HUES64 (cell line): Measurements from ENCODE around the gene CORO2B.

Experiments used
- H3K27ac ChIP-seq: 2 replicates; pipeline ENCODE4 v1.7.0; 2013; ENCODE audit warnings: low read depth, low read length, inconsistent platforms
- H3K27me3 ChIP-seq: 2 replicates; pipeline ENCODE4 v1.6.1; 2013; ENCODE audit warnings: mild to moderate bottlenecking, low read length; ENCODE audit not compliant: insufficient read depth
- H3K36me3 ChIP-seq: 2 replicates; pipeline ENCODE4 v1.6.1; 2013; ENCODE audit warnings: mild to moderate bottlenecking, low read length; ENCODE audit not compliant: insufficient read depth
- H3K4me1 ChIP-seq: 2 replicates; pipeline ENCODE4 v1.6.1; 2013; ENCODE audit warnings: mild to moderate bottlenecking, low read length, moderate library complexity; ENCODE audit not compliant: insufficient read depth
- H3K4me3 ChIP-seq: 2 replicates; pipeline ENCODE4 v1.5.1; 2013; ENCODE audit warnings: mild to moderate bottlenecking, low read length, moderate library complexity
- H3K9ac ChIP-seq: 2 replicates; pipeline ENCODE4 v1.6.1; 2013; ENCODE audit warnings: mild to moderate bottlenecking, low read depth, low read length
- H3K9me3 ChIP-seq: 2 replicates; pipeline ENCODE4 v1.6.1; 2013; ENCODE audit warnings: low read depth, low read length; ENCODE audit not compliant: insufficient read depth
- WGBS: fragments of 150-250, 120-280 bp; methylation state at CpG from one replicate; pipeline ENCODE4 v1.1.7; 2013; ENCODE audit warnings: missing lambda C conversion rate; 5-methylcytosine and 5-hydroxymethylcytosine counted together

Gene CORO2B

DNA sequence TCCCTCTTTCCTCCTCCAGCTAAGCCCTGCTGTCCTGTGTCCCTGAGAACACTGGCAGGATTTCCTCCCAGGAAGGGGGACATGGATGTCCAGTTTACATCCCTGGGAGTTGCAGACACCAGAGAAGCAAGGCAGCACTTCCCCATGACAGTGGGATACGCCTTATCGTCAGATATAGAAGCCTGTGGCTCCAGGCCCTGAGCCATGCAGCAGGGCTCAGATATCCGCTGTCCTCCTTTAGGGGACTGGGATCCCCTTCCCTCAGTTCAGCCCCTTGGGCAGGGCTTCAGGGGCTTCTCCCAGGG, 16.4 kb downstream of the CORO2B start:
- WGBS: 87% methylated on average over 3 of the region's 3 CpGs
- H3K4me1 ChIP-seq: peaks cover 22% of the 10 kb centered on the region
- H3K4me3 ChIP-seq: no peak overlapping the region
- no peak overlapping the region for H3K9ac ChIP-seq
- no peak overlapping the region for H3K27ac ChIP-seq
- H3K9me3 ChIP-seq: no peaks in the 10 kb centered on the region
- H3K27me3 ChIP-seq: no peaks in the 10 kb centered on the region
- H3K36me3 ChIP-seq: no peaks in the 10 kb centered on the region

DNA sequence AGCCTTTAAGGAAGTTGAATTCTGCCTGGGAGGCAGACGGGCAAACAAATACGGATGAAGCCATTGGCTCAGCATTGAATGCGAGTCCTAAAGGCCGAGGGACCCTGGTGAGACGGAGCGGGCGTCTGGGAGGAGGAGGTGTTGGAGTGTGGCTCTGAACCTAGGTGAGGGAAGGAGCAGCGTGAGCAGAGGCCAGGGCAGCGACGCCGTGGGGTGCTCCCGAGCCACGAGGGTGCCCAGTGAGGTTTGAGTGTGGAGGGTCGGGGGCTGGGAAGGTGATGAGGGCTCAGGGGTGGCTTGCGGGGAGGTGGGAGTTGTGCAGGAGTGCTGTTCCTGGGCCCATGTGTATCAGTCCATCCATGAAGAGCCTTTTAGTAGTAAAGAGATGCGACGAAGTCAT, 17.0 kb downstream of the CORO2B start:
- no peaks in the 10 kb centered on the region for H3K36me3 ChIP-seq
- no peaks in the 10 kb centered on the region for H3K9me3 ChIP-seq
- H3K4me3 ChIP-seq: no peak overlapping the region
- no peak overlapping the region for H3K9ac ChIP-seq
- no peak overlapping the region for H3K27ac ChIP-seq
- H3K27me3 ChIP-seq: no peaks in the 10 kb centered on the region
- H3K4me1 ChIP-seq: peaks cover 26% of the 10 kb centered on the region
- WGBS: 74% methylated on average over 17 of the region's 17 CpGs

DNA sequence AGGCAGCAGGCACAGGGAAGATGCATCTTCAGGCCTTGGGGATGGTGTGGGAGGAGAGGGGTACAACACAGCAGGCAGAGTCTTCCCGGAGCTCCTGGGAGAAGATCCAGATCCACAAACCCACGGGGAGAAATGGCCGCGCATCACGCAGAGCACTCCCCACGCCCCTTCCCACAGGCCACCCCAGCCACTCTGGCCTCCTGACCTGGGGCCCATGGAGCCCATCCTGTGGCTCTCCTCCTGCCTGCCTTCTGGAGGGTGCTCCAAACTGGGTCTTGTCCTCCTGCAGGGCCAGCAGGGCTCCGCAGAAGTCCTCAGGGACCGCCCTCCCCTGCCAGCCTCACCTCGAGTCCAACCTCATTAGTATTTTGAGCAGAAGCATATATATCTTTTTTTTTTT, 17.9 kb downstream of the CORO2B start:
- no peaks in the 10 kb centered on the region for H3K9me3 ChIP-seq
- no peak overlapping the region for H3K27ac ChIP-seq
- no peaks in the 10 kb centered on the region; the same call in 1 of the 2 replicates for H3K27me3 ChIP-seq
- H3K4me3 ChIP-seq: no peak overlapping the region
- H3K4me1 ChIP-seq: peaks cover 33% of the 10 kb centered on the region
- no peaks in the 10 kb centered on the region for H3K36me3 ChIP-seq
- no peak overlapping the region for H3K9ac ChIP-seq
- WGBS: 92% methylated on average over 9 of the region's 9 CpGs

GRCh38 chr15:68597581-68597980, 18.8 kb downstream of the CORO2B start:
- Histone ChIP-seq H3K4me3 (no peak overlapping the region), H3K27me3 (peaks cover 3% of the 10 kb centered on the region; the same call in 1 of the 2 replicates), H3K4me1 (peaks cover 39% of the 10 kb centered on the region), H3K9me3 (no peaks in the 10 kb centered on the region), H3K36me3 (no peaks in the 10 kb centered on the region), H3K9ac (no peak overlapping the region), H3K27ac (no peak overlapping the region)
- WGBS: 88% methylated on average over 5 of the region's 5 CpGs

DNA sequence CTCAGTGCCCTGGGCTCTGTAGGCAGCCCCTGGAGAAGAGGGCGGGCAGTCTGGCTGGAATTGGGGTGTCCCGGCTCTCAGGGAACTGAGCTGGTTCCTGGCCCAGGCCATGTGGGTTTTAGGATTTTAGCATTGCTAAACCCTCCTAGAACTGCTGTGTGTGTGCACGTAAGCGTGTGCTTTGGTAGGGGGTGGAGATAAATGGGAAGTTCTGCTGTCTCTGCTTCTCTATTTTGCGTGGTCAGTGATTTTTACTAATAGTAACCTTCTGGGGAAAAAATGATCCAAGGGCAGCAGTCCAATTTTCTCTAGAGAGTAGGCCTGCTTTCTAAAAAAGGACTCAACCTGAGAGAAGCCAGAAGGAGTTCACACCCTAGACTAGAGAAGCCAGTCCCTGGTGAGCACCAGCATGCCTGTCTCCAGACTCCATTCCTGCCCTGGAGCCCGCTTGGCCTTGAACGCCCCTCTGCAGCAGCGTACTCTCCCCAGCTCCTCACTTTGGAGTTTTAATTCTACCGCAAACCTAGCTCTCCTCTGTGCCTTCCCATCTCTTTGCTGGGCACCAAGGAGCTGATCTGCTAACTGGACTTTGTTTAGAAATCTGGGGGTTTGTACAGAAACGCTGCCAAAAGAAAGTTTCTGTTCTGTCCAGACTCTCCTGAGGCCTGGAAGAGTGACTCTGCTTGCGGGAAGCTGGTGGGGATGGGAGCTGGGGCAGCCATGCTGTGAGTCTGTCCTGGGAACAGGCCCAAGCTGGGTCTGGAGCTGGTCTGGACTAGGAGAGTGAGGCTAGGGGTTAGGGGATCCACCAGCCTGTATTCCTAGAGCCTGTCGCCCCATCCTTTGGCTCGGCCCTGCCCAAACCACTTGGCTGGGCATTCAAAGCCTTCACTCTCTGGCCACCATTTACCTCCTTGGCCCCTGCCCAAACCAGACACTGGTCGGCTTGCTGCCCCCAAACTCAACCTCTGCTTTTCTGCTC, 19.7 kb downstream of the CORO2B start:
- H3K27ac ChIP-seq: no peak overlapping the region

GRCh38 chr15:68599153-68599545, 20.4 kb downstream of the CORO2B start:
- Histone ChIP-seq H3K36me3 (no peaks in the 10 kb centered on the region), H3K27me3 (peaks cover 18% of the 10 kb centered on the region), H3K4me1 (peaks cover 41% of the 10 kb centered on the region), H3K9ac (no peak overlapping the region), H3K9me3 (no peaks in the 10 kb centered on the region), H3K4me3 (no peak overlapping the region), H3K27ac (no peak overlapping the region)
- WGBS: 87% methylated on average over 6 of the region's 6 CpGs

More for the DNA sequence above, 19.7 kb downstream of the CORO2B start:
- H3K27me3 ChIP-seq: peaks cover 12% of the 10 kb centered on the region
- peaks cover 41% of the 10 kb centered on the region for H3K4me1 ChIP-seq
- no peak overlapping the region for H3K9ac ChIP-seq
- WGBS: 90% methylated on average over 14 of the region's 14 CpGs
- no peaks in the 10 kb centered on the region for H3K9me3 ChIP-seq
- H3K36me3 ChIP-seq: no peaks in the 10 kb centered on the region
- H3K4me3 ChIP-seq: no peak overlapping the region

GRCh38 chr15:68599560-68600071, 20.8 kb downstream of the CORO2B start:
- H3K9me3 ChIP-seq: no peaks in the 10 kb centered on the region
- H3K4me3 ChIP-seq: no peak overlapping the region
- H3K36me3 ChIP-seq: no peaks in the 10 kb centered on the region
- WGBS: 17% methylated on average over 7 of the region's 7 CpGs
- H3K9ac ChIP-seq: no peak overlapping the region
- H3K4me1 ChIP-seq: peaks cover 41% of the 10 kb centered on the region
- 0 out of 2 replicates have a peak overlapping the region, but pooled peaks have one; percentile 26 for H3K27ac ChIP-seq
- H3K27me3 ChIP-seq: peaks cover 18% of the 10 kb centered on the region

GRCh38 chr15:68601206-68602197, 22.7 kb downstream of the CORO2B start:
- Histone ChIP-seq H3K27me3 (peaks cover 18% of the 10 kb centered on the region), H3K4me1 (peaks cover 37% of the 10 kb centered on the region), H3K9me3 (no peaks in the 10 kb centered on the region), H3K27ac (no peak overlapping the region), H3K36me3 (no peaks in the 10 kb centered on the region), H3K9ac (no peak overlapping the region), H3K4me3 (no peak overlapping the region)
- WGBS: 87% methylated on average over 22 of the region's 23 CpGs

DNA sequence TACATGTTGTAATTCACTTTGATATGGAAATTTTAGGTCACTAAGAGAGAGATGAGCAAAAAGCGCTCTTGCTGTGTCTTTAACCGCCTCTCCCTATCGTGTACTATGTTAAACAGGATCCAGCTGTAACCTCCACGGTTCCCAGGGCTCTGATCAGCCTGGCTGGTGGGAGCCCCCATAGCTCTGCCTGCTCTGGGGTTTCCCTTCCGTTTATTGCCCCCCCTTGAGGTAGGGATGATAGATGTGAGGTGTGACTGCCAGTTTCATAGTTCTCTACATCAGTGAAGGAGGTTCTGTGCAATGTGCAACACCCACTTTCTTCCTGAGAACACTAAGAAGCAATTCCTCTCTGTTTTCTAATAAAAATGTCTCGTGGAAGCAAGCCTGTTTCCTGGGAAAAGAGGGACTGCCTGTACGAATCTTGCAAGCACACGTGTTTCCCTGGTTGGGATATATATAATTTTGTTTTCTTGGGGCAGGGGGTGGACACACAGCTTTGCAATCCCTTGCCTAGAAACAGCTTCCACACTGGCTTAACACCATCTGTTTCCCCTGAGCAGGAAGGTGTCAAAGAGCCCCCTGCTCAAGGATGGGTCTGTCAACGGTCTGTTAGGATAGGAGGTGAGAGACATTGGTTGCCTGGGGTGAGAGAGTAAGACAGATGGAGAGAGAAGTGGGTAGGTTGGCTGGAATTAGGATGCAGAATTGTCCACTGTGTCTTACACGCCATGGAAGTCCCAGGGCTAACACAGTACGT, 23.8 kb downstream of the CORO2B start:
- peaks cover 18% of the 10 kb centered on the region for H3K27me3 ChIP-seq
- H3K4me3 ChIP-seq: no peak overlapping the region
- no peak overlapping the region for H3K9ac ChIP-seq
- H3K36me3 ChIP-seq: no peaks in the 10 kb centered on the region
- WGBS: 75% methylated on average over 11 of the region's 11 CpGs
- no peaks in the 10 kb centered on the region for H3K9me3 ChIP-seq
- H3K27ac ChIP-seq: no peak overlapping the region
- peaks cover 37% of the 10 kb centered on the region for H3K4me1 ChIP-seq

DNA sequence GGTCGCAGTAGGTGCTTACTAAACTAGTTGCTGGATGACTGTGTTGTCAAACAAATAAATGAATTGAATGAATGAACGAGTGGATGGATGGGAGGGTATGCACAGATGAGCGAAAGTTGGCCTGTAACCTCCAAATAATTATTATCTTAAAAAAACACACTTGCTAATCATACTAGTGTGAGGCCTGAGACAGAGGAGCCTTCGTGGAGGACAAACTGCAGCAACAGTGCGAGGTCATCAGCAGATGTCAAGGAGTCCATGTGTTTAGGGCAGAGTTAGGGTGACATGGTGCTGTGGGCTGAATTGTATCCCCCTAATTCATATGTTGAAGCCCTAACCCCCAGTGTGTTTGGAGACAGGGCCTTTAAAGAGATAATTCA, 24.4 kb downstream of the CORO2B start:
- peaks cover 42% of the 10 kb centered on the region for H3K4me1 ChIP-seq
- H3K4me3 ChIP-seq: no peak overlapping the region
- no peak overlapping the region for H3K9ac ChIP-seq
- no peaks in the 10 kb centered on the region for H3K9me3 ChIP-seq
- peaks cover 18% of the 10 kb centered on the region for H3K27me3 ChIP-seq
- 85% methylated on average over 4 of the region's 5 CpGs for WGBS
- no peak overlapping the region for H3K27ac ChIP-seq
- no peaks in the 10 kb centered on the region for H3K36me3 ChIP-seq
